ENCODE measurements around the gene SLC1A1. TPM values are rescaled to one million over a fixed set of nuclear protein-coding genes. Genes with fewer than 3 reads are reported as not detected.
A peak's percentile ranks its signal among the peaks of the same experiment; 100 is the strongest.

The SLC1A1 gene
- total and polyA plus RNA-seq, 7 donors: 3.3 to 7.5 (median 5.2) TPM

- no peak for DNase-seq
- no peak overlapping the region for H3K4me3 ChIP-seq
- no peaks in the 10 kb centered on the region for H3K27me3 ChIP-seq
- TF ChIP-seq EP300 (IDR thresholded peaks at IDR 0.05): no peak
- intact Hi-C loops (cut with DNase I): no loop called here
- no peaks in the 10 kb centered on the region for H3K36me3 ChIP-seq
- H3K9me3 ChIP-seq: no peaks in the 10 kb centered on the region
- 51 to 91% methylated on average over 2 of the region's 2 CpGs for WGBS, 2 donors
- no peak overlapping the region for H3K27ac ChIP-seq
- peaks cover 0 to 16% (median 8%) of the 10 kb centered on the region in 4 donors for H3K4me1 ChIP-seq
These were observed 72.8 kb downstream of the SLC1A1 start for GRCh38 chr9:4563105-4563504.

- Histone ChIP-seq H3K9me3 (no peaks in the 10 kb centered on the region), H3K27ac (no peak overlapping the region), H3K4me1 (peaks cover 0 to 14% (median 5%) of the 10 kb centered on the region in 4 donors), H3K27me3 (no peaks in the 10 kb centered on the region), H3K36me3 (no peaks in the 10 kb centered on the region), H3K4me3 (no peak overlapping the region)
- DNase-seq: no peak
- WGBS, 2 donors: 82 to 95% methylated on average over 2 of the region's 2 CpGs
- intact Hi-C loops (cut with DNase I): no loop called here
- TF ChIP-seq CTCF (IDR thresholded peaks at IDR 0.05): no peak
- TF ChIP-seq POLR2AphosphoS5 (IDR thresholded peaks at IDR 0.05): no peak
- TF ChIP-seq POLR2A (IDR thresholded peaks at IDR 0.05): no peak
- no peak for TF ChIP-seq EP300 (IDR thresholded peaks at IDR 0.05)
These were observed 76.5 kb downstream of the SLC1A1 start for GRCh38 chr9:4566806-4567205.

GRCh38 chr9:4567601-4568000 is 77.3 kb downstream of the SLC1A1 start:
- Histone ChIP-seq H3K4me1 (peaks cover 0 to 14% (median 5%) of the 10 kb centered on the region in 4 donors), H3K36me3 (no peaks in the 10 kb centered on the region), H3K27me3 (no peaks in the 10 kb centered on the region), H3K9me3 (no peaks in the 10 kb centered on the region), H3K4me3 (no peak overlapping the region), H3K27ac (no peak overlapping the region)
- TF ChIP-seq POLR2AphosphoS5 (IDR thresholded peaks at IDR 0.05): no peak
- TF ChIP-seq POLR2A (IDR thresholded peaks at IDR 0.05): no peak
- no peak for TF ChIP-seq CTCF (IDR thresholded peaks at IDR 0.05)
- no peak for TF ChIP-seq EP300 (IDR thresholded peaks at IDR 0.05)
- no peak for DNase-seq
- 86 to 93% methylated on average over 8 of the region's 8 CpGs for WGBS, 2 donors
- intact Hi-C loops (cut with DNase I): no loop called here

- no peak for TF ChIP-seq EP300 (IDR thresholded peaks at IDR 0.05)
- no peak for TF ChIP-seq CTCF (IDR thresholded peaks at IDR 0.05)
- no peak for TF ChIP-seq POLR2AphosphoS5 (IDR thresholded peaks at IDR 0.05)
- no peak for TF ChIP-seq POLR2A (IDR thresholded peaks at IDR 0.05)
These were observed 78.8 kb downstream of the SLC1A1 start for GRCh38 chr9:4569101-4569500.

GRCh38 chr9:4572184-4572826 is 82.0 kb downstream of the SLC1A1 start:
- no peaks in the 10 kb centered on the region for H3K9me3 ChIP-seq
- H3K27me3 ChIP-seq: no peaks in the 10 kb centered on the region
- no peak overlapping the region for H3K27ac ChIP-seq
- TF ChIP-seq CTCF (IDR thresholded peaks at IDR 0.05) (no peak), POLR2A (IDR thresholded peaks at IDR 0.05) (no peak), EP300 (IDR thresholded peaks at IDR 0.05) (no peak), POLR2AphosphoS5 (IDR thresholded peaks at IDR 0.05) (no peak)
- intact Hi-C loops (cut with DNase I): no loop called here
- H3K4me3 ChIP-seq: no peak overlapping the region
- no peak for DNase-seq
- H3K36me3 ChIP-seq: peaks cover 0 to 15% (median 0%) of the 10 kb centered on the region in 4 donors
- H3K4me1 ChIP-seq: peaks cover 0 to 28% (median 22%) of the 10 kb centered on the region in 4 donors
- WGBS, 2 donors: 63 to 78% methylated on average over 5 of the region's 5 CpGs

More at GRCh38 chr9:4569101-4569500, 78.8 kb downstream of the SLC1A1 start:
- intact Hi-C loops (cut with DNase I): no loop called here
- H3K27ac ChIP-seq: peak overlapping the region in 3 of 4 donors; percentile 57 to 58 (median 58)
- no peaks in the 10 kb centered on the region for H3K36me3 ChIP-seq
- H3K27me3 ChIP-seq: no peaks in the 10 kb centered on the region
- no peak for DNase-seq
- peaks cover 0 to 22% (median 13%) of the 10 kb centered on the region in 4 donors for H3K4me1 ChIP-seq
- H3K4me3 ChIP-seq: no peak overlapping the region
- H3K9me3 ChIP-seq: no peaks in the 10 kb centered on the region

All from sigmoid colon (tissue), 7 donors.